Glutamatergic neuron (in vitro differentiated cells): Measurements from ENCODE around the gene PRRG2. TPM values are rescaled to one million over a fixed set of nuclear protein-coding genes. Genes with fewer than 3 reads are reported as not detected.
"Not testable (repeated sequence)": the region's sequence is repeated elsewhere in the genome, so short reads cannot be mapped to it uniquely, and the experiment has no call there.

Source experiments
- DNase-seq: peaks from one replicate; pipeline ENCODE4 v3.0.0; 2022
- H3K27ac Mint-ChIP-seq: one replicate; pipeline ENCODE4 v1.8.0; 2020; ENCODE audit warnings: mild to moderate bottlenecking, mixed read lengths, inconsistent platforms; ENCODE audit not compliant: unreplicated experiment
- H3K27me3 Mint-ChIP-seq: one replicate; pipeline ENCODE4 v1.8.0; 2020; ENCODE audit warnings: mild to moderate bottlenecking, moderate library complexity, mixed read lengths, inconsistent platforms; ENCODE audit not compliant: unreplicated experiment
- H3K36me3 Mint-ChIP-seq: one replicate; pipeline ENCODE4 v1.8.0; 2020; ENCODE audit warnings: mild to moderate bottlenecking, mixed read lengths, inconsistent platforms; ENCODE audit not compliant: unreplicated experiment
- H3K4me1 Mint-ChIP-seq: one replicate; pipeline ENCODE4 v1.8.0; 2020; ENCODE audit warnings: mild to moderate bottlenecking, low read depth, mixed read lengths, inconsistent platforms; ENCODE audit not compliant: unreplicated experiment
- H3K4me3 Mint-ChIP-seq: one replicate; pipeline ENCODE4 v1.8.0; 2020; ENCODE audit warnings: mild to moderate bottlenecking, mixed read lengths, inconsistent platforms; ENCODE audit not compliant: unreplicated experiment
- H3K9me3 Mint-ChIP-seq: one replicate; pipeline ENCODE4 v1.8.0; 2020; ENCODE audit warnings: mild to moderate bottlenecking, moderate library complexity, mixed read lengths, inconsistent platforms; ENCODE audit not compliant: unreplicated experiment
- total RNA-seq: library from RNA; stranded (reverse); fragmentation: NEBNext Ultra II Directional; extraction: Animal tissue kit (Norgen Biotek cat#: 25700); gene quantifications from one replicate; pipeline ENCODE4 v1.2.1, GENCODE V29; 2021; ENCODE audit not compliant: unreplicated experiment
- TF ChIP-seq, protein P1 (sequence below): fragments of 200-600 bp; sonication (generic); IDR thresholded peaks from one replicate; pipeline ENCODE4 v1.5.0; 2021; ENCODE audit not compliant: partially characterized antibody, unreplicated experiment

The PRRG2 gene
- total RNA-seq, 1 donor from 2014 or later, result 0.29 TPM

DNA sequence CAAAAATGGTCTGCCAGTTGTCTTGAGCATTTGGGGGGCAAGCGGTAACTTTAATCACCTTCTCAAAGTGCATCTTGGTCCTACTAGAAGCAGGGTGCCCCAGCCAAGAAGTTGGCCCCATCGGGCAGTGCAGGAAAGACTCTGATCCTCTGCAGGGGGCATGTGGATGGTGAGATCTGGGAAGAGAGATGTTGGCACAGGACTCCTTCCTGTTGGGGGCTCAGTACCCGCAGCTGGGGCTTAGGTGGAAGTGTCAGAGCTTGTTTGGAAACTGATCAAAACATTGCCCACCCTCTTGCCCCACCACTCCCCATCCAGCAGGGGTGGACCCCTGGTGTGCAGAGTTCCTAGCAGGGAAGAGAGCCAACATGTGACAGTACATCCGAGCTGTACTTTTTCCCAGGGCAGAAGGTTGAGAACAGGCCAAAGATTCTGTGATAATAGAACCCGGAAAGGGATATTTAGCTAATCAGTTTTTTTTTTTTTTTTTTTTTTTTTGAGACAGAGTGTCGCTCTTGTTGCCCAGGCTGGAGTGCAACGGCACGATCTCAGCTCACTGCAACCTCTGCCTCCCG is 50.0 kb downstream of the PRRG2 start:
- peaks cover 6% of the 10 kb centered on the region for H3K27me3 Mint-ChIP-seq
- TF ChIP-seq, protein P1, sequence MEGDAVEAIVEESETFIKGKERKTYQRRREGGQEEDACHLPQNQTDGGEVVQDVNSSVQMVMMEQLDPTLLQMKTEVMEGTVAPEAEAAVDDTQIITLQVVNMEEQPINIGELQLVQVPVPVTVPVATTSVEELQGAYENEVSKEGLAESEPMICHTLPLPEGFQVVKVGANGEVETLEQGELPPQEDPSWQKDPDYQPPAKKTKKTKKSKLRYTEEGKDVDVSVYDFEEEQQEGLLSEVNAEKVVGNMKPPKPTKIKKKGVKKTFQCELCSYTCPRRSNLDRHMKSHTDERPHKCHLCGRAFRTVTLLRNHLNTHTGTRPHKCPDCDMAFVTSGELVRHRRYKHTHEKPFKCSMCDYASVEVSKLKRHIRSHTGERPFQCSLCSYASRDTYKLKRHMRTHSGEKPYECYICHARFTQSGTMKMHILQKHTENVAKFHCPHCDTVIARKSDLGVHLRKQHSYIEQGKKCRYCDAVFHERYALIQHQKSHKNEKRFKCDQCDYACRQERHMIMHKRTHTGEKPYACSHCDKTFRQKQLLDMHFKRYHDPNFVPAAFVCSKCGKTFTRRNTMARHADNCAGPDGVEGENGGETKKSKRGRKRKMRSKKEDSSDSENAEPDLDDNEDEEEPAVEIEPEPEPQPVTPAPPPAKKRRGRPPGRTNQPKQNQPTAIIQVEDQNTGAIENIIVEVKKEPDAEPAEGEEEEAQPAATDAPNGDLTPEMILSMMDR, result no peak

DNA sequence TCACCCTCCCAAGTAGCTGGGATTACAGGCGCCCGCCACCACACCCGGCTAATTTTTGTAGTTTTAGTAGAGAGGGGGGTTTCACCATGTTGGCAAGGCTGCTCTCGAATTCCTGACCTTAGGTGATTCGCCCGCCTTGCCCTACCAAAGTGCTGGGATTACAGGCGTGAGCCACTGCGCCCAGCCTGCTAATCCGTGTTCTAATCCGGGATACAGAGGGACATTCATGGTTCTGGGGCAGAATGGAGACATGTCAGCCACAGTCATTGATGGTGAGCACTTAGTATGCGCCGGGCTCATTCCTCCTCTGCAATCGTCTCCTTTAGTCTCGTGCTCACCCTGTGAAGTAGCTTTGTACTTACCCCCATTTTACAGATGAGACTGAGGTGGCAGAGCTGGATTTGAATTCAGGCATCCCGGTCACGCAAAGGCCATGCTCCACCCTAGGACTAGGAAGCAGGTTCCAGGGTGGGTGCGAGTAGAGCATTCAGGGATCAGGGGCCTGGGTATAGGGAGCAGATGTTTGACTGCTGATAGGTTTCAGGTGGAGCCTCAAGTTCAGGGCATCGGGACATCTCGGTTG is 50.6 kb downstream of the PRRG2 start:
- H3K4me3 Mint-ChIP-seq, result no peak overlapping the region
- peaks cover 10% of the 10 kb centered on the region for H3K4me1 Mint-ChIP-seq
- H3K27ac Mint-ChIP-seq, result no peak overlapping the region
- no peak for DNase-seq
- H3K27me3 Mint-ChIP-seq, result peaks cover 6% of the 10 kb centered on the region
- H3K36me3 Mint-ChIP-seq, result no peaks in the 10 kb centered on the region
- TF ChIP-seq, protein P1, result no peak
- peaks cover 2% of the 10 kb centered on the region for H3K9me3 Mint-ChIP-seq

More for the DNA sequence above, 50.0 kb downstream of the PRRG2 start:
- Mint-ChIP-seq H3K27ac (peak overlapping the region; percentile 34), H3K4me1 (peaks cover 4% of the 10 kb centered on the region), H3K9me3 (peaks cover 2% of the 10 kb centered on the region), H3K4me3 (no peak overlapping the region), H3K36me3 (no peaks in the 10 kb centered on the region)
- DNase-seq, result no peak

- Mint-ChIP-seq H3K27me3 (peaks cover 6% of the 10 kb centered on the region), H3K4me1 (peaks cover 10% of the 10 kb centered on the region), H3K9me3 (peaks cover 2% of the 10 kb centered on the region), H3K27ac (no peak overlapping the region), H3K36me3 (no peaks in the 10 kb centered on the region), H3K4me3 (no peak overlapping the region)
- TF ChIP-seq, protein P1, result no peak
- no peak for DNase-seq
Observed at GRCh38 chr19:49632576-49632975, 51.5 kb downstream of the PRRG2 start.

GRCh38 chr19:49633273-49633672 is 52.2 kb downstream of the PRRG2 start:
- not testable (repeated sequence) for H3K9me3 Mint-ChIP-seq, H3K36me3 Mint-ChIP-seq, H3K4me3 Mint-ChIP-seq, DNase-seq, H3K27ac Mint-ChIP-seq, H3K27me3 Mint-ChIP-seq
- H3K4me1 Mint-ChIP-seq, result peaks cover 12% of the 10 kb centered on the region

- TF ChIP-seq, protein P1, result no peak
- H3K36me3 Mint-ChIP-seq, result no peaks in the 10 kb centered on the region
- H3K9me3 Mint-ChIP-seq, result peaks cover 4% of the 10 kb centered on the region
- DNase-seq, result no peak
- peaks cover 10% of the 10 kb centered on the region for H3K27me3 Mint-ChIP-seq
- no peak overlapping the region for H3K4me3 Mint-ChIP-seq
- H3K4me1 Mint-ChIP-seq, result peaks cover 23% of the 10 kb centered on the region
- H3K27ac Mint-ChIP-seq, result peak overlapping the region; percentile 33
Observed at GRCh38 chr19:49635530-49636232, 54.6 kb downstream of the PRRG2 start.
